IPS DF 4.7 (cell line): ENCODE measurements around the gene ABHD6.
"Not testable (repeated sequence)": the region's sequence is repeated elsewhere in the genome, so short reads cannot be mapped to it uniquely, and the experiment has no call there.

Source experiments
- DNase-seq: peaks from one replicate; pipeline ENCODE4 v3.0.0-alpha.2; 2013; ENCODE audit warnings: low spot score; ENCODE audit errors: extremely low read depth

The ABHD6 gene

GRCh38 chr3:58237238-58237940 is at the start of gene ABHD6:
Gene ABHD6 (plus strand): TSS chr3:58237792. CDS start chr3:58256587, 18,795 bp downstream.
- no peak for DNase-seq

GRCh38 chr3:58188173-58188564 is 49.4 kb upstream of the ABHD6 start:
- no peak for DNase-seq

GRCh38 chr3:58188921-58189451 is 48.6 kb upstream of the ABHD6 start:
- DNase-seq: no peak

- DNase-seq: no peak
Observed at GRCh38 chr3:58189691-58190090, 47.9 kb upstream of the ABHD6 start.

- DNase-seq: no peak
Observed at GRCh38 chr3:58190291-58190690, 47.3 kb upstream of the ABHD6 start.

GRCh38 chr3:58190882-58191281 is 46.7 kb upstream of the ABHD6 start:
- DNase-seq: no peak

- DNase-seq: no peak
Observed at GRCh38 chr3:58191361-58191991, 46.1 kb upstream of the ABHD6 start.

- no peak for DNase-seq
Observed at GRCh38 chr3:58192069-58192468, 45.5 kb upstream of the ABHD6 start.

- DNase-seq: no peak
Observed at GRCh38 chr3:58193682-58194407, 43.7 kb upstream of the ABHD6 start.

- no peak for DNase-seq
Observed at GRCh38 chr3:58197588-58197987, 40.0 kb upstream of the ABHD6 start.

GRCh38 chr3:58198362-58198761 is 39.2 kb upstream of the ABHD6 start:
- no peak for DNase-seq

GRCh38 chr3:58198804-58199203 is 38.8 kb upstream of the ABHD6 start:
- DNase-seq: no peak

GRCh38 chr3:58200121-58200709 is 37.4 kb upstream of the ABHD6 start:
- DNase-seq: no peak

GRCh38 chr3:58200846-58201355 is 36.7 kb upstream of the ABHD6 start:
- DNase-seq: no peak

- DNase-seq: not testable (repeated sequence)
Observed at GRCh38 chr3:58201451-58201850, 36.1 kb upstream of the ABHD6 start.

- no peak for DNase-seq
Observed at GRCh38 chr3:58202917-58203360, 34.7 kb upstream of the ABHD6 start.

- DNase-seq: no peak
Observed at GRCh38 chr3:58203541-58203940, 34.1 kb upstream of the ABHD6 start.

- DNase-seq: no peak
Observed at GRCh38 chr3:58204720-58205119, 32.9 kb upstream of the ABHD6 start.

GRCh38 chr3:58205981-58206380 is 31.6 kb upstream of the ABHD6 start:
- no peak for DNase-seq

GRCh38 chr3:58206406-58207011 is 31.1 kb upstream of the ABHD6 start:
- no peak for DNase-seq

- DNase-seq: no peak
Observed at GRCh38 chr3:58207954-58208353, 29.6 kb upstream of the ABHD6 start.
